Ishikawa (cell line): Measurements from ENCODE around the gene APOA4.

ENCODE experiments used
- CEBPB ChIP-seq: IDR thresholded peaks from 2 replicates; pipeline ENCODE4 v1.6.1; 2012
- EGR1 ChIP-seq: IDR thresholded peaks from 2 replicates; pipeline ENCODE4 v1.6.1; 2012
- RAD21 ChIP-seq: IDR thresholded peaks from 2 replicates; pipeline ENCODE4 v1.6.1; 2012; ENCODE audit warnings: low read depth
- REST ChIP-seq: IDR thresholded peaks from 2 replicates; pipeline ENCODE4 v1.6.1; 2012; ENCODE audit warnings: low read depth, mild to moderate bottlenecking

GRCh38 chr11:116823031-116823843 is at the start of gene APOA4:
- no peak for TF ChIP-seq RAD21
- no peak for TF ChIP-seq EGR1
- no peak for TF ChIP-seq CEBPB
- TF ChIP-seq REST = no peak
